ENCODE data around the gene MAG. TPM values are rescaled to one million over a fixed set of nuclear protein-coding genes. Genes with fewer than 3 reads are reported as not detected.

The MAG gene
- total and polyA plus RNA-seq, 2 of the 8 experiments (the other 6 are each of a cell fraction or from before 2014, with no cell fraction given) = 0.20 to 1.3 TPM

GRCh38 chr19:35346193-35347052 lies 54.5 kb downstream of the MAG start (continued):
- TF ChIP-seq CHD7 (IDR thresholded peaks at IDR 0.05; ENCODE audit: insufficient replicate concordance, low read length) = no peak
- no peak for TF ChIP-seq SUZ12 (IDR thresholded peaks at IDR 0.05; ENCODE audit: low read length)
- TF ChIP-seq SP4 (IDR thresholded peaks at IDR 0.05; ENCODE audit: low read length) = no peak
- no peak for TF ChIP-seq EP300 (IDR thresholded peaks at IDR 0.05; ENCODE audit: borderline replicate concordance in 1 of 2, low read depth in 2 of 2, low read length in 2 of 2)
- TF ChIP-seq TAF1 (IDR thresholded peaks at IDR 0.05; ENCODE audit: low read depth, low read length) = no peak
- no peak for TF ChIP-seq CREB1 (IDR thresholded peaks at IDR 0.05)
- no peak for TF ChIP-seq E2F6 (IDR thresholded peaks at IDR 0.05)
- no peak for TF ChIP-seq SIN3A (conservative IDR thresholded peaks at IDR 0.05 in 1 of 2, IDR thresholded peaks at IDR 0.05 in 1 of 2; ENCODE audit: low read depth in 1 of 2, low read length in 2 of 2)
- no peak for TF ChIP-seq CBX5 (IDR thresholded peaks at IDR 0.05; ENCODE audit: low read depth, low read length)

All from H1 (cell line).